NCI-H82 treated with DMSO at 0.1 percent for 48 hours (cell line): ENCODE data around the gene RBM4.
A peak's percentile ranks its signal among the peaks of the same experiment; 100 is the strongest.
"Not testable (repeated sequence)": the region's sequence is repeated elsewhere in the genome, so short reads cannot be mapped to it uniquely, and the experiment has no call there.

Source experiments
- DNase-seq: peaks from one replicate; lab custom pipeline; 2025; ENCODE audit not compliant: unreplicated experiment; lab: John Stamatoyannopoulos, UW

Gene RBM4

GRCh38 chr11:66616379-66617154, 21.9 kb upstream of the RBM4 start, which contains the start of gene RBM14:
RBM14 (plus strand) TSS chr11:66616630; CDS start chr11:66616721, 91 bp downstream.
- peak; percentile 92 for DNase-seq

GRCh38 chr11:66617155-66617834, 21.2 kb upstream of the RBM4 start:
- DNase-seq: no peak

GRCh38 chr11:66619080-66619554, 19.4 kb upstream of the RBM4 start:
- no peak for DNase-seq

- DNase-seq: no peak
Observed at GRCh38 chr11:66624450-66624849, 14.1 kb upstream of the RBM4 start.

- no peak for DNase-seq
Observed at GRCh38 chr11:66625041-66625751, 13.3 kb upstream of the RBM4 start.

GRCh38 chr11:66625752-66626149, 12.8 kb upstream of the RBM4 start:
- no peak for DNase-seq

- no peak for DNase-seq
Observed at GRCh38 chr11:66626382-66626781, 12.1 kb upstream of the RBM4 start.

- DNase-seq: no peak
Observed at GRCh38 chr11:66626926-66627325, 11.6 kb upstream of the RBM4 start.

- no peak for DNase-seq
Observed at GRCh38 chr11:66628061-66628603, 10.4 kb upstream of the RBM4 start.

GRCh38 chr11:66629356-66629755, 9.1 kb upstream of the RBM4 start:
- DNase-seq: no peak

- no peak for DNase-seq
Observed at GRCh38 chr11:66631883-66632282, 6.6 kb upstream of the RBM4 start.

- no peak for DNase-seq
Observed at GRCh38 chr11:66632952-66633351, 5.6 kb upstream of the RBM4 start.

- DNase-seq: peak; percentile 59
Observed at GRCh38 chr11:66636411-66636810, 2.1 kb upstream of the RBM4 start.

- DNase-seq: peak; percentile 45
Observed at GRCh38 chr11:66637557-66638176, 836 bp upstream of the RBM4 start.

GRCh38 chr11:66639066-66639813, 737 bp downstream of the RBM4 start:
- no peak for DNase-seq

GRCh38 chr11:66639814-66640340, 1.4 kb downstream of the RBM4 start:
- not testable (repeated sequence) for DNase-seq

- no peak for DNase-seq
Observed at GRCh38 chr11:66641834-66642233, 3.3 kb downstream of the RBM4 start.

GRCh38 chr11:66643745-66644437, 5.4 kb downstream of the RBM4 start:
- DNase-seq: no peak

GRCh38 chr11:66646828-66647227, 8.3 kb downstream of the RBM4 start:
- DNase-seq: no peak
